HG02884 (cell line): ENCODE data around the gene SNX32.

Experiments
- ATAC-seq: cut with Tn5 transposase; IDR thresholded peaks from one replicate; pipeline ENCODE4 v1.9.1; 2021; ENCODE audit warnings: mild to moderate bottlenecking, moderate library complexity; ENCODE audit not compliant: unreplicated experiment

SNX32 gene

DNA sequence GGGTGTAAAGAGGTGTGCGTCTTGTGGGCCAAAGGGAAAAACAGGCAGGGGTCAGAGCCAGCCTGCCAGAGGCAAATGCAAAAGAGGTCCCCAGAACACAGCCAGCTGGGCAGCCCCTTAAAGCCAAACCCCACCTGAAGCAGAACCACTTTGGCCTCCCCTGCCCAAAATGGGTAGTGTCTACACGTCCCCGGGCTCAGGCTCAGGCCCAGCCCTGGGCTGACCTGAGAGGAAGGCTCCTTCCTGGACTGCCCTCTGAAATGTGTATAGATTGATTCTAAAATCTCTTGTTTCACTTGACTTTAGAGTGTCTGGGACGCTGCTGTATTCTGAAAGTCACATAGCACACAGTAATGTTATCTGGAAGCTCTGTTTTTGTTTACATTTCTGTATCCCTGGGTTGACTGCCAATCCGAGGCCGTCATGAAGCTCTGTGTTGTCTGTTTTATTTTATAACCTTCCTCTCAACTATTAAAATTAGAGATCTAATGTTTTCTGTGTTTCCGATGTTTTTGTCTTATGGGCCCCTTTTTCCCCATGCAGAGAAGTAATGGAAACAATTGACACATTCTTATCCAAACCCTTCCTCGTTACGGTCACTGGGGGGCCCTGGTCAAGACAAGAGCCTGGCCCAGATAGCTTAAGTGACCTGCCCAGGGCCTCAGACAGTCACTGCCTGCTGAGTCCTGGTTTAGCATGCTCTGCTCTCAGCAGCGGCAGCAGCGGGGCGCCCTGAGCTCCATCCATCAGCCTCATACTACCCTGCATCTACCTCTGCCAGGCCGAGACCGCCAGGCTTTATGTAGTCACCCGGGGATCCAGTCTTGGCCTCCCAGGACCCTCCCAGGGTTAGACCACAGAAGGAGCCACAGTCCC is 36.8 kb upstream of the SNX32 start:
- no peak for ATAC-seq

GRCh38 chr11:65797711-65798110 is 36.1 kb upstream of the SNX32 start:
- no peak for ATAC-seq

GRCh38 chr11:65798882-65799281 is 34.9 kb upstream of the SNX32 start:
- ATAC-seq, result no peak

DNA sequence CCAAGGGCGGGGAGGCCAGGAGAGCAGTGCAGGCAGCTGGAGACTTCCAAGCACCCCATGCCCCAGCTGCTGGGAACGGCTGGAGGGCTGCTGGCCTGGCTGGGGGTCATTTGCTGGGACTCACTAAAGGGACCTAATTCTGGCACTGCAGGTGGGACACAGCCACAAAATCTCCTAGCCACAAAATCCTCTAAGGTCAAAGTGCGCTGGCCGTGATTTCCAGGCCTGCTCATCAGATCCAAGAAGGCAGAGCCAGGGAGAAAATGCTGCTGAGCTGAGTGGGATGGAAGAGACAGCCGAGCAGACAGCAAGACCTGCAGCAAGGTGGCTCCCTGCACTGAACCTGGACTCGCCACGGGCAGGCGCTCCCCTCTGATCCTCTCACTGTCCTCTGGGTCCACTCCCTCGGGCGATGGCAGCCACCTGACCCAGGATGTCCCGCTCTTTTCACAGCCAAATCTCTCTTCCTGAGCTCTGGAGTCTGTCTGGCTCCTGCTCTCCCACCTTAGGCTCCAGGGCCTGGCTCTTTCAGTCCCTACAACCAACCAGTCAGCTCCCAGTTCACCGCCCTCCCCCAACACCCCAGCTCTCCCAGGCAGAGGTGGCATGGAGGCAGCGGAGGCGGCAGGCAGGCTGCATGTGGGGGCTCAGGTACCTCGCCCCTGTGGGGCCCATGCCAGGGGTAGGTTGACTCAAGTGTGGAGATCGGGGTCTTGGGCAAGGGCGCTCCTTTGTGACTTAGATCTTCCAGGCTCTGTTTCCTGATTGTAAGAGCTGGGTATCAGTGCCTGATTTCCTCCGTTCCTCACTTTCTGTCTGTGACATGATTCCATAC is 32.4 kb upstream of the SNX32 start:
- no peak for ATAC-seq

DNA sequence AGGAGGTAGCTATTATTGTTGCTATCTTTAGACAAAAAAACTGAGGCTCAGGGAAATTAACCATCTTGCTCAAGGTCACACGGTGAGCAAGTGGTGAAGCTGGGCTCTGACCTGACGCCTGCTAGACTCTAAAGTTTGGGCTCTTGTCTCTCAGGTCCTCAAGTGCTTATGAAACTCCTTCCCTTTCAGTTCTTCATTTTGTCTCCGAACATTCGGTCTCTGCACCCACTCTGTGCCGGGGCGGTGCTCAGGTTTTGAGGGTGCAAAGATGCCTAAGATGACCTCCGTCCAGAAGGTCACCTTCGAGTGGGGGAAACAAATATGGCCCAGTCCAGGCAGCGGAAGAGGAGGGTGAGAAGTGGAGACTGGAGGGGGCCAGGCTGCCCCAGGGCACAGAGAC is 30.9 kb upstream of the SNX32 start:
- ATAC-seq, result no peak

GRCh38 chr11:65803797-65804492 is 29.8 kb upstream of the SNX32 start:
- ATAC-seq, result no peak

DNA sequence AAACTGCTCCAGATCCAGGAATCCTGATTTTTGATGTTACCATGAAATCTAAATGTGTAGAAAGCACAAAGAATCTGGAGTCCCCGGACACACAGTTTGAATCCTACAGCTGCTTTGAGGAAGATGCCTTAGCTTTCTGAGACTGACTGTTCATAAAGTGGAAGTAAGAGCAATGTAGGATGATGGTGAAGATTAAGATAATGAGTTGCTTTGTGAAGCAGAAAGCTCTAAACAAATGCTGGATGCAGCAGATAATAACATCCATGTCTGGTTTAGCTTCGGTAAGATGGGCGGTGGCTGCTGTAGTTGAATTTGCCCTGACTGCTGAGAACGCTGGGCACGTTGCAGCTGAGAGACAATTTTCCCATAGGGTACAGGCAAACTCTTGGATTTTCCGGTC is 26.8 kb upstream of the SNX32 start:
- ATAC-seq, result no peak

- no peak for ATAC-seq
Observed at GRCh38 chr11:65808744-65809341, 24.9 kb upstream of the SNX32 start.

DNA sequence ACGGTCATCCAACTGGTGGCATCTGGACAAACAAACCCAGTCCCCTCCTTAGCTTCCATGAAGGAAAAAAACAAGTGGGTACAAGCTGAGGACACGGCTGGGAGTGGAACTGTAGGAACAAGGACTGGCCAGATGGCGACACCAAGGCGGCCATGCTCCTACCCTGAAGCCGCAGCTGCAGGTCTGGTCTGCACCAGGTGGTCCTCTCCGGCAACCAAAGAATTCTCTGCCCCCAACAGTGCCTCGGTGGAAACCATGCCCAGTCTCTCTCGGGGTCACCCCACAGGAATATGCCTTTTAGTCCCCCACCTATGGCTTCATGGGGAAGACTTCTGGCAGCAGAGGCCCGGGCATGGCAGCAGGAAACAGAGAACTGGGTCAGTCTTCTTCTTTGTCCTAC is 24.3 kb upstream of the SNX32 start:
- ATAC-seq, result no peak

- no peak for ATAC-seq
Observed at GRCh38 chr11:65810046-65810868, 23.5 kb upstream of the SNX32 start.

- ATAC-seq, result no peak
Observed at GRCh38 chr11:65811764-65812475, 21.8 kb upstream of the SNX32 start.

DNA sequence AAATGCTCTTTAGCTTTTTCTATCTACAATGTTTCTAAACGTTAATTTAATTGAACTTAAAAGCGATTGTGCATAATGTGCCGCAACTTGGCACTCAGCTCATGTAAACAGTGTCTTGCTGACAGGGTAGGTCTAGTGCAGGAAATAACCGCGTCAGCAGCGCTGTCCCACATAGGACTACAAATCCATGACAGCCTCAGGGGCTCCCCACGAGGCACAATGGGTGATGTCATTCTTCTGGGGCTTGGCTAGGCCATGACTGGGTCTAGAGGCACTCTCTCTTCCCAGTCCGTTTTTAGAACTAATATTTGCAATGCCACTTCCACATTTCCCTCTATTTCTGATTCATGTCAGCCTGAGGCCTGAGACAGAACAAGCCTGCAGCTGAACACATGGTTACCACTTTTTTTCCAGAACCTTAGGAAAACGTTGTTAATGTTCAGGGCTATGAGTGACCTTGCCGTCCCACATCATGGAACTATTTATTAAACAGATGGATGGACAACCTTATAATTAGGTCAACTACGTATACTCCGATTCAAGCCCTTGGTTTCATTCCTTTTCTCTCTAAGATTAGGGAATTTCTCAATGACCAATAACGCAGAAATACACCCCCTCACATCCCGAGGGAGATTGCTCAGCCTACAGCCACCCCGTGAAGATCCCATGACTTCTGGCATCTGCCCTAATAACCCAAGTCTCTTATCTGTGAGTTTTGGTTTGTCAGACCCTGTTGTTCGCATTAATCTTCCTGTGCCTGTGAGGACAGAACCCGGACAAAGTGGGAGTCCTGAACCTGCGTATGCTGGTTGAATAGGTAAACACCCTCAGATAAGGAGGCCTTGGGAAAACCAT is 19.4 kb upstream of the SNX32 start:
- ATAC-seq, result no peak

DNA sequence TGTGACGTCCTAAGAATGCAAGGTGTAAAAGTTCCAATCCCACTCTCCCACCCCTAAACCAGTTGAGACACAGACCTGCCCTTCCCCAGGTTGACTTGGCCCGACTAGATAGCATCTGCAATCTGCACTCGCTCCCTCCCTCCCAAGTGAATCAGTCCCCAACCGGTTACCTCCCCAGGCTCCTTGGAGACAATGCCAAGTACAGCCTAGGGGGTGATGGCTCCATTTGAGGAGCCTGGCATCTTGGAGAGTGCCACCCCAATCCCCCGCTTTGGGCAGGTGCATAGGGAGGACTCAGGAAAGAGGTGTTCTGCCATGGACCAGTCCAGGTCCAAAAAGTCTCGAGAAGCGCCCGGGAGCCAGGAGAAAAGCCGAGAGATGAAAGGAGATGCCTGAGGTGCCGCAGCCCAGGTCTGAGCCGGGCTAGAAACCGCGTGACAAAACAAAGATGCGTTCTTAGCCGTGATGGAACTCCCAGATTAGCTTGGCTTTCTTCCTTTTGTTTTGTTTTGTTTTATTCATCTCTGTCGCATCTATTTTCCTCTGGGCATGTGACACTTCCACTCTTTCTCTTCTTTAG is 18.7 kb upstream of the SNX32 start:
- ATAC-seq, result no peak

- ATAC-seq, result no peak
Observed at GRCh38 chr11:65816696-65817095, 17.1 kb upstream of the SNX32 start.

- ATAC-seq, result no peak
Observed at GRCh38 chr11:65817312-65817834, 16.4 kb upstream of the SNX32 start.

- peak; percentile 55 for ATAC-seq
Observed at GRCh38 chr11:65817835-65818680, 15.7 kb upstream of the SNX32 start.

DNA sequence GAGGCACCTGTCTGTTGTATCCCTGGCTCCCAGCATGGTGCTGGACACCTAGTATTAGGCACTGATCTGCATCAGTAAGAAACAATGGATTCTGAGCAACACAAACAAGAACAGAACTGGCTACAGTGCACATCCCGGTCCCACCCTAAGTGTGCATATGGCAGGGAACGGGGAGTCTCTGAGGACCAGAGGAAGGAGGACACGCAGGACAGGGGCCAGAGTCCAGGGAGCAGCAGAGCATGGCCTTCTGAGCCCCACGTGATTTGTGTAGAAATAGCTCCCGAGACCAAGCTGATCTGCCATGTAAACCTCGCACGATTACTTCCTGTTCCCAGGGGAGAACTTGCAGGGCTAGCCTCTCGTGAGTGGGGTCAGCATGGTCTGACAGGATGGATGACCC is 12.7 kb upstream of the SNX32 start:
- ATAC-seq, result no peak
